OCI-LY7 (cell line): ENCODE measurements around the gene GNB5. TPM values are rescaled to one million over a fixed set of nuclear protein-coding genes. Genes with fewer than 3 reads are reported as not detected.

Source experiments
- BruUV-seq: library from RNA; stranded (reverse); fragments of 400-500 nt; replicated peaks from 2 replicates; lab custom pipeline; 2021; lab: Mats Ljungman, UMichigan
- CTCF ChIA-PET: fragments of 300-600 bp; sonication (Branson Sonifier 250); formaldehyde crosslinking; loops from one replicate; lab custom pipeline; 2022; ENCODE audit warnings: antibody characterized with exemption; ENCODE audit not compliant: unreplicated experiment; lab: Charles Lee
- POLR2A ChIA-PET: fragments of 300-600 bp; sonication (Branson Sonifier 250); formaldehyde crosslinking; loops from one replicate; lab custom pipeline; 2022; ENCODE audit warnings: antibody characterized with exemption; lab: Charles Lee
- DNase-seq: peaks from one replicate; pipeline ENCODE4 v3.0.0-alpha.2; 2015; ENCODE audit warnings: low spot score
- H2AFZ ChIP-seq: fragments of 200-600 bp; sonication (generic), shearing (Covaris generic); 2 replicates; pipeline ENCODE4 v1.6.1; 2014; ENCODE audit warnings: mild to moderate bottlenecking, antibody characterized with exemption, low read length, moderate library complexity
- H3K27ac ChIP-seq: fragments of 200-600 bp; sonication (generic); 2 replicates; pipeline ENCODE4 v1.5.1; 2014; ENCODE audit warnings: mixed run types, low read depth, mild to moderate bottlenecking, moderate library complexity, low read length, inconsistent platforms; ENCODE audit not compliant: poor library complexity, severe bottlenecking
- H3K36me3 ChIP-seq: fragments of 200-600 bp; sonication (generic); 2 replicates; pipeline ENCODE4 v1.6.1; 2014; ENCODE audit warnings: mild to moderate bottlenecking, antibody characterized with exemption, low read length, moderate library complexity, mixed read lengths; ENCODE audit not compliant: insufficient read depth
- H3K4me1 ChIP-seq: fragments of 200-600 bp; sonication (generic); 2 replicates; pipeline ENCODE4 v1.5.1; 2014; ENCODE audit warnings: mild to moderate bottlenecking, low read length; ENCODE audit not compliant: insufficient read depth, poor library complexity, severe bottlenecking
- H3K4me2 ChIP-seq: fragments of 200-600 bp; sonication (generic); 2 replicates; pipeline ENCODE4 v1.6.1; 2014; ENCODE audit warnings: mild to moderate bottlenecking, low read length
- H3K4me3 ChIP-seq: fragments of 200-600 bp; sonication (generic); 2 replicates; pipeline ENCODE4 v1.5.1; 2014; ENCODE audit warnings: mild to moderate bottlenecking, low read depth, low read length; ENCODE audit not compliant: poor library complexity, severe bottlenecking
- H3K79me2 ChIP-seq: fragments of 200-600 bp; sonication (generic); 2 replicates; pipeline ENCODE4 v1.6.1; 2016; ENCODE audit warnings: low read depth, mild to moderate bottlenecking, low read length, moderate library complexity, mixed read lengths; ENCODE audit not compliant: insufficient read depth
- H3K9me2 ChIP-seq: fragments of 200-600 bp; sonication (generic); 2 replicates; pipeline ENCODE4 v1.6.1; 2016; ENCODE audit warnings: mild to moderate bottlenecking, low read length, mixed read lengths; ENCODE audit not compliant: insufficient read depth
- H3K9me3 ChIP-seq: fragments of 200-600 bp; sonication (generic); 2 replicates; pipeline ENCODE4 v1.6.1; 2014; ENCODE audit warnings: mild to moderate bottlenecking, mixed run types, low read length, mixed read lengths
- H4K20me1 ChIP-seq: fragments of 200-600 bp; sonication (generic); 2 replicates; pipeline ENCODE4 v1.6.1; 2014; ENCODE audit warnings: mild to moderate bottlenecking, antibody characterized with exemption, low read length, moderate library complexity, mixed read lengths; ENCODE audit not compliant: insufficient read depth
- EZH2phosphoT487 ChIP-seq: fragments of 200-600 bp; sonication (generic); IDR thresholded peaks from 2 replicates; pipeline ENCODE4 v1.6.1; 2018; ENCODE audit warnings: low read depth, borderline replicate concordance, mild to moderate bottlenecking, mixed run types, antibody characterized with exemption, low read length, moderate library complexity, mixed read lengths
- intact Hi-C: fragments of 100-400 bp; cut with micrococcal nuclease; formaldehyde crosslinking; loops from one replicate; pipeline ENCODE4 v1.10.0; 2022; ENCODE audit not compliant: unreplicated experiment
- total RNA-seq, 2 experiments: library from RNA; depleted of rRNA in 1 of 2; stranded (reverse); fragments of >200 nt in 1 of 2; shearing (Covaris generic) in 1 of 2; gene quantifications; 2 replicates each; pipeline ENCODE4 v1.2.3, GENCODE V29; 2014 to 2022
- TF ChIP-seq, protein P1 (sequence below): fragments of 200-600 bp; sonication (generic); conservative IDR thresholded peaks from 2 replicates; pipeline ENCODE4 v1.5.1; 2014; ENCODE audit warnings: mild to moderate bottlenecking, antibody characterized with exemption, low read length, moderate library complexity, mixed read lengths

Gene GNB5
- total RNA-seq, 2 experiments from 2014 or later = 49.0 to 53.9 TPM

DNA sequence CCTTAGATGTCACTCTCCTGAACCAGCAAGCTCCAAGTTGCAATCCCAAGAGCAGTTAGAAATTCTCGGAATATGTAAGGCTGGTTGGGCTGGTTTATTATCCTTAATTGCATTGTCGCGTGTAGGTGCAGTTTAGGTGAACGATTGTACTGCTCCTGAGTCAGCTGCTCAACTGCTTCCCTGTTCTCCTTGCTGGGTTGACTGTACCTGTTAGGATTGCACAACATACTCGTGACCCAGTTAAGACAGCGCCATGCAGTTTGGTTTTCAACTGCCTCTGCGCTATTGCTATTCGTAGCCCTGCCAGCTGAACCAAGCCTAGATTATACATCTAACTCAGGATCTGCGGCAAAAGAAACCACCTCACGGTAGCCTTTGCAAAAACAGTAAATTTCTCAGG lies 119.6 kb downstream of the GNB5 start:
- TF ChIP-seq, protein P1, sequence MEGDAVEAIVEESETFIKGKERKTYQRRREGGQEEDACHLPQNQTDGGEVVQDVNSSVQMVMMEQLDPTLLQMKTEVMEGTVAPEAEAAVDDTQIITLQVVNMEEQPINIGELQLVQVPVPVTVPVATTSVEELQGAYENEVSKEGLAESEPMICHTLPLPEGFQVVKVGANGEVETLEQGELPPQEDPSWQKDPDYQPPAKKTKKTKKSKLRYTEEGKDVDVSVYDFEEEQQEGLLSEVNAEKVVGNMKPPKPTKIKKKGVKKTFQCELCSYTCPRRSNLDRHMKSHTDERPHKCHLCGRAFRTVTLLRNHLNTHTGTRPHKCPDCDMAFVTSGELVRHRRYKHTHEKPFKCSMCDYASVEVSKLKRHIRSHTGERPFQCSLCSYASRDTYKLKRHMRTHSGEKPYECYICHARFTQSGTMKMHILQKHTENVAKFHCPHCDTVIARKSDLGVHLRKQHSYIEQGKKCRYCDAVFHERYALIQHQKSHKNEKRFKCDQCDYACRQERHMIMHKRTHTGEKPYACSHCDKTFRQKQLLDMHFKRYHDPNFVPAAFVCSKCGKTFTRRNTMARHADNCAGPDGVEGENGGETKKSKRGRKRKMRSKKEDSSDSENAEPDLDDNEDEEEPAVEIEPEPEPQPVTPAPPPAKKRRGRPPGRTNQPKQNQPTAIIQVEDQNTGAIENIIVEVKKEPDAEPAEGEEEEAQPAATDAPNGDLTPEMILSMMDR = no peak
- TF ChIP-seq EZH2phosphoT487 = no peak
- Histone ChIP-seq H3K36me3 (no peaks in the 10 kb centered on the region), H3K4me1 (no peaks in the 10 kb centered on the region), H3K9me3 (no peaks in the 10 kb centered on the region), H4K20me1 (no peaks in the 10 kb centered on the region), H3K4me2 (no peak overlapping the region), H3K9me2 (no peaks in the 10 kb centered on the region), H2AFZ (no peak overlapping the region), H3K4me3 (no peak overlapping the region), H3K79me2 (no peaks in the 10 kb centered on the region), H3K27ac (no peak overlapping the region)
- intact Hi-C loops = no loop called here
- no peak for DNase-seq
- CTCF ChIA-PET = no interaction called here
- no TSS peak for BruUV-seq
- POLR2A ChIA-PET = no interaction called here

DNA sequence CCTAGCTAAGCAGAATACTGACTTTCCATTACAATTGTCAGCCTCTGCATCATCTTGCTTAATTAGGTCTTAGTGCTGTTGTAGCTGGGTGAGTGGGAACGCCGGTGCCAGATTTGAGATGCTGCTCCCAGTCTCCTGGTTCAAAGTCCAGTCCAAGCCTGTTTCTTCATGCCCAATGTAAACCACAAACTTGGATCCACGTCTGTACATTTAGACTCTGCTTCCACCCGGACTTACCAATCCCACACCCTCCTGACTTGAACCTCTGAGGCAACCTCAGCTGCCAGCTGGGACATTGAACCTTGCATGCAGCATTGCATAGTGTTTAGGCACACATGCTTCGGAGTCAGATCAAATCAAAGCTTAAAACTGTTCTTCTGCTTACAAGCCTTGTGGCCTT lies 121.6 kb downstream of the GNB5 start:
- intact Hi-C loops = no loop called here
- POLR2A ChIA-PET = interaction anchor here (0.5 to 1.4 kb wide), 3 partner anchors 11 to 503 kb away, joined by 3 to 4 read pairs (median 3); no protein-coding TSS in a partner anchor

More for the DNA sequence above, 121.6 kb downstream of the GNB5 start:
- Histone ChIP-seq H4K20me1 (no peaks in the 10 kb centered on the region), H3K4me3 (no peak overlapping the region), H3K27ac (no peak overlapping the region), H3K9me2 (no peaks in the 10 kb centered on the region), H3K4me1 (no peaks in the 10 kb centered on the region), H3K4me2 (no peak overlapping the region), H2AFZ (no peak overlapping the region), H3K36me3 (peaks cover 8% of the 10 kb centered on the region), H3K9me3 (no peaks in the 10 kb centered on the region), H3K79me2 (no peaks in the 10 kb centered on the region)
- CTCF ChIA-PET = interaction anchor here (0.9 to 1.0 kb wide), 2 partner anchors 13 to 30 kb away, joined by 3 read pairs; no protein-coding TSS in a partner anchor
- no peak for DNase-seq
- BruUV-seq = no TSS peak
- TF ChIP-seq, protein P1 = no peak
- no peak for TF ChIP-seq EZH2phosphoT487
